Fibroblast of villous mesenchyme (primary cell): Measurements from ENCODE around the gene ANKIB1. TPM values are rescaled to one million over a fixed set of nuclear protein-coding genes. Genes with fewer than 3 reads are reported as not detected.
"Not testable (repeated sequence)": the region's sequence is repeated elsewhere in the genome, so short reads cannot be mapped to it uniquely, and the experiment has no call there.

Experiments
- DNase-seq: peaks from one replicate; pipeline ENCODE4 v3.0.0-alpha.2; 2010; ENCODE audit warnings: low read depth
- H3K4me3 ChIP-seq: 2 replicates; pipeline ENCODE4 v1.5.1; 2011; ENCODE audit warnings: low read depth, mild to moderate bottlenecking, low read length
- CTCF ChIP-seq: IDR thresholded peaks from 2 replicates; pipeline ENCODE4 v1.5.1; 2012; ENCODE audit warnings: low read depth, mild to moderate bottlenecking, low read length; ENCODE audit not compliant: insufficient read depth
- total RNA-seq: library from RNA; depleted of rRNA; stranded (reverse); fragments of >200 nt; gene quantifications from 2 replicates; pipeline ENCODE4 v1.2.3, GENCODE V29; 2012

ANKIB1 gene
- total RNA-seq, 1 donor, result 91.1 TPM

- no peak overlapping the region for H3K4me3 ChIP-seq
- no peak for TF ChIP-seq CTCF
- DNase-seq, result no peak
Measured at GRCh38 chr7:92250603-92251002, 4.8 kb downstream of the ANKIB1 start.

GRCh38 chr7:92251181-92251580 is 5.4 kb downstream of the ANKIB1 start:
- DNase-seq, result no peak
- H3K4me3 ChIP-seq, result no peak overlapping the region
- TF ChIP-seq CTCF, result no peak

- DNase-seq, result no peak
- H3K4me3 ChIP-seq, result no peak overlapping the region
- no peak for TF ChIP-seq CTCF
Measured at GRCh38 chr7:92253251-92253650, 7.5 kb downstream of the ANKIB1 start.

- not testable (repeated sequence) for H3K4me3 ChIP-seq, DNase-seq
Measured at GRCh38 chr7:92254800-92255199, 9.0 kb downstream of the ANKIB1 start.

GRCh38 chr7:92255308-92255707 is 9.5 kb downstream of the ANKIB1 start:
- peak; percentile 54 for DNase-seq
- H3K4me3 ChIP-seq, result no peak overlapping the region
- TF ChIP-seq CTCF, result no peak

- TF ChIP-seq CTCF, result no peak
- DNase-seq, result no peak
- H3K4me3 ChIP-seq, result no peak overlapping the region
Measured at GRCh38 chr7:92259062-92259461, 13.3 kb downstream of the ANKIB1 start.

- no peak for TF ChIP-seq CTCF
- DNase-seq, result no peak
- H3K4me3 ChIP-seq, result no peak overlapping the region
Measured at GRCh38 chr7:92259610-92260247, 14.0 kb downstream of the ANKIB1 start.
